GM23338 (cell line): ENCODE results near the gene CNKSR1. TPM values are rescaled to one million over a fixed set of nuclear protein-coding genes. Genes with fewer than 3 reads are reported as not detected.
A peak's percentile ranks its signal among the peaks of the same experiment; 100 is the strongest.

Experiments
- ATAC-seq: fragments of 200-7000 bp; cut with Tn5 transposase; 3 replicates; pipeline ENCODE4 v1.9.1; 2020
- DNase-seq: peaks from one replicate; pipeline ENCODE4 v3.0.0-alpha.2; 2015; ENCODE audit warnings: low spot score
- H2AFZ ChIP-seq: fragments of 200-600 bp; sonication (generic); 2 replicates; pipeline ENCODE4 v1.8.0; 2016; ENCODE audit warnings: antibody characterized with exemption, mild to moderate bottlenecking, moderate library complexity
- H3F3A ChIP-seq: fragments of 200-600 bp; sonication (generic); replicated peaks from 2 replicates; pipeline ENCODE4 v1.8.0; 2017; ENCODE audit warnings: antibody characterized with exemption, mixed run types, low read depth
- H3K27ac ChIP-seq: fragments of 200-600 bp; sonication (generic); 2 replicates; pipeline ENCODE4 v1.6.1; 2016; ENCODE audit warnings: low read depth
- H3K27me3 ChIP-seq: fragments of 200-600 bp; sonication (generic); 2 replicates; pipeline ENCODE4 v1.8.0; 2016; ENCODE audit warnings: mild to moderate bottlenecking, mixed run types, moderate library complexity; ENCODE audit not compliant: insufficient read depth
- H3K36me3 ChIP-seq: fragments of 200-600 bp; sonication (generic); 2 replicates; pipeline ENCODE4 v1.8.0; 2016; ENCODE audit warnings: mild to moderate bottlenecking; ENCODE audit not compliant: insufficient read depth
- H3K4me1 ChIP-seq: fragments of 200-600 bp; sonication (generic); 2 replicates; pipeline ENCODE4 v1.8.0; 2016; ENCODE audit warnings: mild to moderate bottlenecking, moderate library complexity; ENCODE audit not compliant: insufficient read depth
- H3K4me2 ChIP-seq: fragments of 200-600 bp; sonication (generic); 2 replicates; pipeline ENCODE4 v1.7.1; 2017; ENCODE audit warnings: mixed run types
- H3K4me3 ChIP-seq: fragments of 200-600 bp; sonication (generic); 2 replicates; pipeline ENCODE4 v1.6.1; 2016; ENCODE audit warnings: mixed run types
- H3K79me2 ChIP-seq: fragments of 200-600 bp; sonication (generic); replicated peaks from 2 replicates; pipeline ENCODE4 v1.8.0; 2017; ENCODE audit warnings: mild to moderate bottlenecking; ENCODE audit not compliant: insufficient read depth
- H3K9me2 ChIP-seq: fragments of 200-600 bp; sonication (generic); 2 replicates; pipeline ENCODE4 v1.8.0; 2017; ENCODE audit not compliant: insufficient read depth
- H4K20me1 ChIP-seq: fragments of 200-600 bp; sonication (generic); replicated peaks from 2 replicates; pipeline ENCODE4 v1.8.0; 2017; ENCODE audit warnings: mild to moderate bottlenecking; ENCODE audit not compliant: insufficient read depth
- H3K27ac Mint-ChIP-seq: 2 replicates; pipeline ENCODE4 v1.8.0; 2020; ENCODE audit warnings: inconsistent platforms, mild to moderate bottlenecking, moderate library complexity, mixed read lengths
- H3K27me3 Mint-ChIP-seq: 3 replicates; pipeline ENCODE4 v1.8.0; 2022; ENCODE audit warnings: low read depth, mild to moderate bottlenecking, moderate library complexity, mixed read lengths, inconsistent platforms; ENCODE audit not compliant: insufficient read depth, poor library complexity
- H3K36me3 Mint-ChIP-seq: 3 replicates; pipeline ENCODE4 v1.8.0; 2021; ENCODE audit warnings: low read depth, mild to moderate bottlenecking, inconsistent platforms, moderate library complexity, mixed read lengths
- H3K4me1 Mint-ChIP-seq: 3 replicates; pipeline ENCODE4 v1.8.0; 2020; ENCODE audit warnings: mild to moderate bottlenecking, inconsistent platforms, mixed read lengths
- H3K4me3 Mint-ChIP-seq: 3 replicates; pipeline ENCODE4 v1.8.0; 2021; ENCODE audit warnings: moderate library complexity, mild to moderate bottlenecking, inconsistent platforms, mixed read lengths
- H3K9me3 Mint-ChIP-seq: 3 replicates; pipeline ENCODE4 v1.8.0; 2020; ENCODE audit warnings: moderate library complexity, mild to moderate bottlenecking, inconsistent platforms, mixed read lengths
- EZH2 ChIP-seq: fragments of 200-600 bp; sonication (generic); IDR thresholded peaks from one replicate; pipeline ENCODE4 v1.8.0; 2017; ENCODE audit warnings: antibody characterized with exemption, mild to moderate bottlenecking, low read depth; ENCODE audit not compliant: unreplicated experiment
- EZH2phosphoT487 ChIP-seq: fragments of 200-600 bp; sonication (generic); IDR thresholded peaks from one replicate; pipeline ENCODE4 v1.8.1; 2018; ENCODE audit warnings: antibody characterized with exemption; ENCODE audit not compliant: unreplicated experiment
- JUNB ChIP-seq: IDR thresholded peaks from one replicate; pipeline ENCODE4 v1.6.1; 2016; ENCODE audit warnings: antibody characterized with exemption; ENCODE audit not compliant: unreplicated experiment
- POLR2AphosphoS5 ChIP-seq: IDR thresholded peaks from 2 replicates; pipeline ENCODE4 v1.6.1; 2016; ENCODE audit warnings: antibody characterized with exemption, low read depth
- STAT1 ChIP-seq: IDR thresholded peaks from one replicate; pipeline ENCODE4 v1.6.1; 2016; ENCODE audit warnings: antibody characterized with exemption; ENCODE audit not compliant: unreplicated experiment
- ZNF114 ChIP-seq: fragments of 250-450 bp; sonication (Bioruptor Pico); IDR thresholded peaks from 2 replicates; pipeline ENCODE4 v1.5.0; 2020; ENCODE audit warnings: mild to moderate bottlenecking, moderate library complexity
- ZNF331 ChIP-seq: fragments of 250-450 bp; sonication (Bioruptor Pico); IDR thresholded peaks from 2 replicates; pipeline ENCODE4 v1.5.0; 2020; ENCODE audit warnings: low read depth, mild to moderate bottlenecking, moderate library complexity
- polyA plus RNA-seq: library from polyadenylated mRNA; unstranded; fragments of >200 nt; fragmentation: Nextera tagmentation; extraction: Ambion mirVana; gene quantifications from 2 replicates; pipeline ENCODE4 v1.2.1, GENCODE V29; 2016
- total RNA-seq: library from RNA; depleted of rRNA; stranded (reverse); fragments of >200 nt; shearing (Covaris generic); gene quantifications from 2 replicates; pipeline ENCODE4 v1.2.3, GENCODE V29; 2014
- TF ChIP-seq, protein P1 (sequence below): IDR thresholded peaks from one replicate; pipeline ENCODE4 v1.6.1; 2018; ENCODE audit warnings: antibody characterized with exemption; ENCODE audit not compliant: unreplicated experiment

CNKSR1 gene
- total and polyA plus RNA-seq, 2 experiments from 2014 or later = 9.7 to 12.5 TPM

GRCh38 chr1:26170472-26170821 is 6.8 kb upstream of the CNKSR1 start:
- Histone ChIP-seq H3K4me3 (peak overlapping the region; percentile 94), H3K9me2 (no peaks in the 10 kb centered on the region), H3K4me1 (peaks cover 15% of the 10 kb centered on the region), H3K27ac (no peak overlapping the region), H3K36me3 (no peaks in the 10 kb centered on the region), H3K27me3 (peaks cover 20% of the 10 kb centered on the region), H4K20me1 (no peaks in the 10 kb centered on the region), H3K79me2 (0 out of 2 replicates have a peak, but pooled peaks cover 4% of the 10 kb centered on the region), H2AFZ (peak overlapping the region; percentile 74; the same call in 1 of the 2 replicates), H3F3A (no peaks in the 10 kb centered on the region), H3K4me2 (peak overlapping the region; percentile 99)
- peak overlapping the region; percentile 88 for H3K4me3 Mint-ChIP-seq
- no peak for TF ChIP-seq EZH2
- TF ChIP-seq, protein P1, sequence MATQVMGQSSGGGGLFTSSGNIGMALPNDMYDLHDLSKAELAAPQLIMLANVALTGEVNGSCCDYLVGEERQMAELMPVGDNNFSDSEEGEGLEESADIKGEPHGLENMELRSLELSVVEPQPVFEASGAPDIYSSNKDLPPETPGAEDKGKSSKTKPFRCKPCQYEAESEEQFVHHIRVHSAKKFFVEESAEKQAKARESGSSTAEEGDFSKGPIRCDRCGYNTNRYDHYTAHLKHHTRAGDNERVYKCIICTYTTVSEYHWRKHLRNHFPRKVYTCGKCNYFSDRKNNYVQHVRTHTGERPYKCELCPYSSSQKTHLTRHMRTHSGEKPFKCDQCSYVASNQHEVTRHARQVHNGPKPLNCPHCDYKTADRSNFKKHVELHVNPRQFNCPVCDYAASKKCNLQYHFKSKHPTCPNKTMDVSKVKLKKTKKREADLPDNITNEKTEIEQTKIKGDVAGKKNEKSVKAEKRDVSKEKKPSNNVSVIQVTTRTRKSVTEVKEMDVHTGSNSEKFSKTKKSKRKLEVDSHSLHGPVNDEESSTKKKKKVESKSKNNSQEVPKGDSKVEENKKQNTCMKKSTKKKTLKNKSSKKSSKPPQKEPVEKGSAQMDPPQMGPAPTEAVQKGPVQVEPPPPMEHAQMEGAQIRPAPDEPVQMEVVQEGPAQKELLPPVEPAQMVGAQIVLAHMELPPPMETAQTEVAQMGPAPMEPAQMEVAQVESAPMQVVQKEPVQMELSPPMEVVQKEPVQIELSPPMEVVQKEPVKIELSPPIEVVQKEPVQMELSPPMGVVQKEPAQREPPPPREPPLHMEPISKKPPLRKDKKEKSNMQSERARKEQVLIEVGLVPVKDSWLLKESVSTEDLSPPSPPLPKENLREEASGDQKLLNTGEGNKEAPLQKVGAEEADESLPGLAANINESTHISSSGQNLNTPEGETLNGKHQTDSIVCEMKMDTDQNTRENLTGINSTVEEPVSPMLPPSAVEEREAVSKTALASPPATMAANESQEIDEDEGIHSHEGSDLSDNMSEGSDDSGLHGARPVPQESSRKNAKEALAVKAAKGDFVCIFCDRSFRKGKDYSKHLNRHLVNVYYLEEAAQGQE = no peak
- TF ChIP-seq ZNF114 (CRISPR knock-in tag) = no peak
- no peak for TF ChIP-seq JUNB
- TF ChIP-seq POLR2AphosphoS5 = no peak
- no peak for TF ChIP-seq ZNF331 (CRISPR knock-in tag)
- no peak for TF ChIP-seq STAT1
- ATAC-seq (no peak), DNase-seq (no peak)
- H3K27me3 Mint-ChIP-seq = peaks cover 35% of the 10 kb centered on the region
- H3K9me3 Mint-ChIP-seq = no peaks in the 10 kb centered on the region
- peaks cover 16% of the 10 kb centered on the region for H3K4me1 Mint-ChIP-seq
- no peaks in the 10 kb centered on the region; the same call in 2 of the 3 replicates for H3K36me3 Mint-ChIP-seq
- H3K27ac Mint-ChIP-seq = peak overlapping the region; percentile 35; the same call in 1 of the 2 replicates

DNA sequence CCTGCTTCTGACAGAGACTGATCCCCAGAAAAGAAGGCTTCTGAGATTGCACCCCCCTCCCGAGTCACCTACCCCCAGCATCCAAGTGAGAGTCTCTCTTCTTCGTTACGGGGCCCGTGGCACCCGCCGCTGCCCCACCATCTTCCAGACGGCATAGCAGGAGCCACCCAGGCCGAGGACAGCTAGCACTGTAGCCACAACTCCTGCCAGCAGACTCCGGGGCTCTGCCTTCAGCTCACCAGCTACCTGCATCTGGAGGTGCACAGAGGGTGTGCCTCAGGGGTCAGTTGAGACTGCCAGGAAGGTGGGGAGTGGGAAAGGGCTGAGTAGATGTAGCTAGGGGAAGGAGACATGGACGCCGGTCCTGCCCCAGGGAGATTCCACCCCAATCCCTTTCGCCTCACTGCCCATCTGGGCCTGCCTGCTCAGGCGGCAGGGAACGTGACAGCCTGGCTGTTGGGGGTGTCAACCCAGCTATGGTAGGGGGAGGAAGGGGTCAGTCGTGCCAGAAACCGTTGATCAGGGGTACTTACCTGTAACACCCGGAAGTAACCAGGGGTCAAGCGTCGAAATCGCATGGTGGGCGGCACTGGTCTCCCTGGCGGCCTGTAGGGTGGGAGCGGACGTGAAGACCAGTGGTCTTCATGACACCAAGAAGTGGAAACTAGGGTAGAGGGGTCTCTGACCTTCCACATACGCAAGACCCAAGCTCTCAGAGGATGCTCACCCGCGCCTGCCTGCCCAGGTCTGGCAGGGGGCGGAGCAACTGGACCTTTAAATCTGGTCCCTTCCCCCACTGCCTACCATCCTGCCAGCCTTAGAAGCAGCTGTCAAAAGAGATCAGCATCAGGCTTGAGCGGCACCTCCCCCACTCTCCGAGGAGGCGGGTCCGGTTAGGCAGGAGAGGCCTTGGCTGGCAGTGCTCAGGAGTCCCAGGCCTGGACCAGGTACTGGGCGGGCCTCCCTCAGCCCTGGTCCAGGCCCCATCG is 5.9 kb upstream of the CNKSR1 start, which contains the start of gene ZNF593OS:
TSS of gene ZNF593OS (minus strand) at position 749 of the 989 bp plus-strand sequence. CDS start at position 578, 171 bp downstream.
- Histone ChIP-seq H3K4me2 (peak within 1 kb of the TSS; percentile 99), H3K4me1 (peaks cover 11% of the 10 kb centered on the region; the same call in 1 of the 2 replicates), H3K27me3 (peaks cover 11% of the 10 kb centered on the region), H2AFZ (no peak within 1 kb of the TSS), H3F3A (no peaks in the 10 kb centered on the region), H4K20me1 (no peaks in the 10 kb centered on the region), H3K36me3 (no peaks in the 10 kb centered on the region), H3K79me2 (0 out of 2 replicates have a peak, but pooled peaks cover 4% of the 10 kb centered on the region), H3K9me2 (no peaks in the 10 kb centered on the region), H3K27ac (no peak within 1 kb of the TSS), H3K4me3 (peak within 1 kb of the TSS; percentile 94)
- H3K27ac Mint-ChIP-seq = no peak within 1 kb of the TSS
- peak within 1 kb of the TSS; percentile 88 for H3K4me3 Mint-ChIP-seq
- peaks cover 38% of the 10 kb centered on the region for H3K27me3 Mint-ChIP-seq
- no peaks in the 10 kb centered on the region for H3K9me3 Mint-ChIP-seq
- DNase-seq = no peak
- H3K36me3 Mint-ChIP-seq = no peaks in the 10 kb centered on the region; the same call in 2 of the 3 replicates
- TF ChIP-seq JUNB = no peak
- no peak for TF ChIP-seq EZH2phosphoT487
- no peak for TF ChIP-seq ZNF114 (CRISPR knock-in tag)
- no peak for ATAC-seq
- peaks cover 9% of the 10 kb centered on the region for H3K4me1 Mint-ChIP-seq
